ENCODE results near the gene SLC46A2. TPM values are rescaled to one million over a fixed set of nuclear protein-coding genes. Genes with fewer than 3 reads are reported as not detected.

Gene SLC46A2
- total RNA-seq, 1 donor from 2014 or later = not detected

DNA sequence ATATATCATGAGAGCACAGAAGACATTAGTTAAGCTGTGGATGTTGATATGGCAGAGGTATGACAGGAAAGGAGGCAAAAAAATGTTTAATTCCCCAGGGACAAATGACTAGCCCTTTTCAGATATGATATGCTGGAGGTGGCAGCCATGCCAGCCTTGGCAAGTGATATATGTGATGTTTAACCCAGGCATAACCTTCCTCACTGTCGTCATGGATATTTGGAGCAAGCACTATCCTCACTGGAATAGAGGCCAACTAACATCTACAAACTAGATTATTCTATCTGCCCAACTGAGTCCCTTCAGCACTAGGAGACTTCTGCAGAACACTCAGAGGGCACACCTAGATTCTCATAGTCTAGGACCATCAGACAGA lies 27.3 kb upstream of the SLC46A2 start:
- no peaks in the 10 kb centered on the region for H3K4me1 Mint-ChIP-seq (ENCODE audit: low read depth, unreplicated experiment)
- TF ChIP-seq CTCF (IDR thresholded peaks at IDR 0.05; ENCODE audit: partially characterized antibody, unreplicated experiment) = no peak
- H3K4me3 Mint-ChIP-seq (ENCODE audit: unreplicated experiment) = no peak overlapping the region
- H3K27ac Mint-ChIP-seq (ENCODE audit: unreplicated experiment) = no peak overlapping the region
- no peak for DNase-seq
- H3K9me3 Mint-ChIP-seq (ENCODE audit: unreplicated experiment) = no peaks in the 10 kb centered on the region
- H3K36me3 Mint-ChIP-seq (ENCODE audit: unreplicated experiment) = no peaks in the 10 kb centered on the region
- no peaks in the 10 kb centered on the region for H3K27me3 Mint-ChIP-seq (ENCODE audit: unreplicated experiment)

DNA sequence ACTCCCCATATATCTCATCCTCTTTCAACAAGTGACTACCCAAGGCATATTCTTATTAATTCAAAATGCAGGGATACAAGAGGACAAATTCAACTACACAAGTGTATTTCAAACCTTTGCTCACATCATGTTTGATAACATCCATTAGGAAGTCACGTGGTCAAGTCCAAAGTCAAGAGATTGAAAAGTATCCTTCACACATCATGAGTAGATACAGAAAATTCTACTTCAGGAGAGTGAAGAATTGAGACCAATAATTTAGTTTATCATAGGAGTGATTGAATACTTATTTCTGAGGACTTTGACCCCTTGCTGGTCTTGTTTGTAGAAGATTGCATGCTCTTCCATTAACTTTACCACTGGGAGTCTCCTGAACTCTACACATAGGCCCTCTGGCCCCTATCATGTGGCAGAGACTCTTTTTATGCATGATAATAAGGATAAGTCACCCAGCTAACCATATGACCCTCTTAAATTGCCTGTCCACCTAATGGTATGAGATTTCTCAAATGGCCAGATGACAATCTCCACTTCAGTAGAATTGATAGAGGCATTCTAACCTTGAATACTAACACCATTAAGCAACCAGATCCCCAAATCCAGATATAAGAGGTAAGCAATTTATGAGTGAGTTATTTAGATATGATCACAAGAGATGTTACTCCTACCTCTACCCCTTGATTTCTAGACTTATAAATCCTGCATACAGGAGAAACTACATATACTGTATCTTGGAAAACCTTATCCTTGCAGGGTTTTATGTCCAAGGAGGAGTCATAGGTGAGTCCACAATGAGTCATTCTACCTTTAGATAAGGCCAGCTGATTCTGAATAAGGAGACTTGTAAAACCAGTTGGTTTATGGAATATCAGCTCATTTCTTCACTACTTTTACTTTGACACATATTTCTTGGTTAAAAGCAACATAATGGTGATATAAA lies 26.6 kb upstream of the SLC46A2 start:
- H3K4me1 Mint-ChIP-seq (ENCODE audit: low read depth, unreplicated experiment) = no peaks in the 10 kb centered on the region
- H3K27me3 Mint-ChIP-seq (ENCODE audit: unreplicated experiment) = no peaks in the 10 kb centered on the region
- no peak overlapping the region for H3K4me3 Mint-ChIP-seq (ENCODE audit: unreplicated experiment)
- TF ChIP-seq CTCF (IDR thresholded peaks at IDR 0.05; ENCODE audit: partially characterized antibody, unreplicated experiment) = no peak
- no peaks in the 10 kb centered on the region for H3K36me3 Mint-ChIP-seq (ENCODE audit: unreplicated experiment)
- no peak overlapping the region for H3K27ac Mint-ChIP-seq (ENCODE audit: unreplicated experiment)
- DNase-seq = no peak
- H3K9me3 Mint-ChIP-seq (ENCODE audit: unreplicated experiment) = no peaks in the 10 kb centered on the region

GRCh38 chr9:112914524-112914923 lies 23.8 kb upstream of the SLC46A2 start:
- no peaks in the 10 kb centered on the region for H3K27me3 Mint-ChIP-seq (ENCODE audit: unreplicated experiment)

GRCh38 chr9:112913326-112913725 lies 22.6 kb upstream of the SLC46A2 start:
- Mint-ChIP-seq H3K4me1 (ENCODE audit: low read depth, unreplicated experiment) (no peaks in the 10 kb centered on the region), H3K4me3 (ENCODE audit: unreplicated experiment) (no peak overlapping the region), H3K27me3 (ENCODE audit: unreplicated experiment) (no peaks in the 10 kb centered on the region), H3K27ac (ENCODE audit: unreplicated experiment) (no peak overlapping the region), H3K36me3 (ENCODE audit: unreplicated experiment) (no peaks in the 10 kb centered on the region), H3K9me3 (ENCODE audit: unreplicated experiment) (no peaks in the 10 kb centered on the region)
- DNase-seq = no peak
- TF ChIP-seq CTCF (IDR thresholded peaks at IDR 0.05; ENCODE audit: partially characterized antibody, unreplicated experiment) = no peak

More at GRCh38 chr9:112914524-112914923, 23.8 kb upstream of the SLC46A2 start:
- Mint-ChIP-seq H3K9me3 (ENCODE audit: unreplicated experiment) (no peaks in the 10 kb centered on the region), H3K27ac (ENCODE audit: unreplicated experiment) (no peak overlapping the region), H3K4me3 (ENCODE audit: unreplicated experiment) (no peak overlapping the region), H3K4me1 (ENCODE audit: low read depth, unreplicated experiment) (no peaks in the 10 kb centered on the region), H3K36me3 (ENCODE audit: unreplicated experiment) (no peaks in the 10 kb centered on the region)
- no peak for TF ChIP-seq CTCF (IDR thresholded peaks at IDR 0.05; ENCODE audit: partially characterized antibody, unreplicated experiment)
- DNase-seq = no peak

DNA sequence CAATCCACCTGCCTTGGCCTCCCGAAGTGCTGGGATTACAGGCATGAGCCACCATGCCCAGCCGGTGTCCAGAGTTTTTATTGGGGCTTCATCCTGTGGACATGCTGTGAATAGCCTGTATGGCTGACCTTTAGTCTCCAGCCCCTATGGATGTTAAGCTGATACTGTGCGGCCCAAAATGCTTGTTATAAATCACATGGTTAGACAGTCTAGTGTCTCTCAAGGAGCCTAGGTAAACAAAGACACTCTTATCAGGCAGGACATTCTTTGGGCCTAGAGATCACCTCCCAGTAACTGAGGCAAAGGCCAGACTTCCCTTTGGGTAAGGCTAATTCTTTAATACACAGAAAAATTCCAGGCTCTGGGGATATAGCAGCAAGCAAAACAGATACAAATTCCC lies 22.0 kb upstream of the SLC46A2 start:
- no peaks in the 10 kb centered on the region for H3K36me3 Mint-ChIP-seq (ENCODE audit: unreplicated experiment)
- H3K27ac Mint-ChIP-seq (ENCODE audit: unreplicated experiment) = no peak overlapping the region
- no peak overlapping the region for H3K4me3 Mint-ChIP-seq (ENCODE audit: unreplicated experiment)
- no peaks in the 10 kb centered on the region for H3K27me3 Mint-ChIP-seq (ENCODE audit: unreplicated experiment)
- no peak for DNase-seq
- no peaks in the 10 kb centered on the region for H3K9me3 Mint-ChIP-seq (ENCODE audit: unreplicated experiment)
- no peak for TF ChIP-seq CTCF (IDR thresholded peaks at IDR 0.05; ENCODE audit: partially characterized antibody, unreplicated experiment)
- H3K4me1 Mint-ChIP-seq (ENCODE audit: low read depth, unreplicated experiment) = no peaks in the 10 kb centered on the region

Measured in glutamatergic neuron (in vitro differentiated cells).